ENCODE measurements around the gene PRR12. TPM values are rescaled to one million over a fixed set of nuclear protein-coding genes. Genes with fewer than 3 reads are reported as not detected.

PRR12 gene
- total and polyA plus RNA-seq, 2 donors (not counting 1 experiment from before 2014, with no cell fraction given), result 8.4 to 70.7 TPM

- Mint-ChIP-seq H3K27me3 (no peaks in the 10 kb centered on the region), H3K27ac (peak overlapping the region; percentile 91), H3K9me3 (ENCODE audit: insufficient read depth) (no peaks in the 10 kb centered on the region), H3K4me1 (peaks cover 27% of the 10 kb centered on the region), H3K4me3 (peak overlapping the region; percentile 84)
- Histone ChIP-seq H4K20me1 (ENCODE audit: control insufficient read depth, insufficient read depth, low read length, poor library complexity, severe bottlenecking) (peaks cover 37% of the 10 kb centered on the region), H3K36me3 (replicated peaks in 1 of 2; ENCODE audit: control extremely low read depth in 1 of 2, control insufficient read depth in 1 of 2, extremely low read depth in 1 of 2, insufficient read depth in 2 of 2, low read length in 1 of 2) (peaks cover 0 to 15% of the 10 kb centered on the region in 2 experiments), H3K4me1 (ENCODE audit: control insufficient read depth in 2 of 2, insufficient read depth in 2 of 2, low read length in 2 of 2) (peaks cover 16 to 26% of the 10 kb centered on the region in 2 donors), H2AFZ (ENCODE audit: insufficient read depth, low read depth, low read length, poor library complexity, severe bottlenecking) (peak overlapping the region; percentile 67), H3K9me3 (ENCODE audit: control extremely low read depth in 1 of 3, control insufficient read depth in 2 of 3, insufficient read depth in 1 of 3, low read length in 2 of 3) (no peaks in the 10 kb centered on the region), H3K9ac (ENCODE audit: low read length) (peak overlapping the region; percentile 78), H3K27me3 (replicated peaks in 1 of 4; ENCODE audit: control extremely low read depth in 1 of 4, control insufficient read depth in 3 of 4, insufficient read depth in 4 of 4, low read length in 3 of 4) (no peaks in the 10 kb centered on the region), H3K79me2 (ENCODE audit: control insufficient read depth, insufficient read depth, low read length) (peaks cover 37% of the 10 kb centered on the region), H3K4me3 (ENCODE audit: control extremely low read depth in 1 of 5, extremely low read depth in 1 of 5, insufficient read depth in 1 of 5, low read depth in 2 of 5, low read length in 4 of 5) (peak overlapping the region; percentile 69 to 85 (median 77)), H3K27ac (ENCODE audit: low read length in 2 of 2) (peak overlapping the region; percentile 72 to 85), H3K4me2 (replicated peaks; ENCODE audit: low read depth, low read length, poor library complexity, severe bottlenecking) (peak overlapping the region; percentile 89)
- TF ChIP-seq EZH2 (IDR thresholded peaks at IDR 0.05; ENCODE audit: borderline replicate concordance, insufficient read depth, low read depth, low read length, poor library complexity, severe bottlenecking), result no peak
- TF ChIP-seq CTCF (IDR thresholded peaks at IDR 0.05), result peak; percentile 13
- ChIA-PET CTCF (interaction anchor here (0.7 to 3.2 kb wide), 6 partner anchors 10 to 87 kb away, joined by 3 to 15 read pairs (median 4); partner anchors contain the start of genes NOSIP, PRMT1, PRRG2 and RRAS), POLR2A (interaction anchor here (0.5 to 3.7 kb wide), 11 partner anchors 10 to 260 kb away, joined by 3 to 28 read pairs (median 5); partner anchors contain the start of genes BCL2L12, IRF3, NOSIP and PRMT1)
- ATAC-seq (ENCODE audit: low read depth) (peak; percentile 80), DNase-seq (peak; percentile 97)
- intact Hi-C loops (cut with micrococcal nuclease), result loop anchor here (1.0 to 5.0 kb wide), 6 partner anchors 10 to 1333 kb away; partner anchors contain the start of genes AKT1S1, BCL2L12, CARD8 and IRF3
- 0% methylated on average over 48 of the region's 58 CpGs for WGBS (ENCODE audit: insufficient coverage)
Observed at GRCh38 chr19:49590071-49590970, 661 bp upstream of the PRR12 start.
